ENCODE measurements around the gene NKIRAS1. TPM values are rescaled to one million over a fixed set of nuclear protein-coding genes. Genes with fewer than 3 reads are reported as not detected.
"Not testable (repeated sequence)": the region's sequence is repeated elsewhere in the genome, so short reads cannot be mapped to it uniquely, and the experiment has no call there.

NKIRAS1 gene
- total RNA-seq, 1 donor, result 11.9 TPM

- no peak overlapping the region for H2AFZ ChIP-seq (ENCODE audit: low read length)
- H3K4me1 ChIP-seq (ENCODE audit: insufficient read depth, low read length), result peaks cover 6% of the 10 kb centered on the region
- no peaks in the 10 kb centered on the region for H3K27me3 ChIP-seq (ENCODE audit: insufficient read depth, low read length)
- H3K36me3 ChIP-seq (ENCODE audit: insufficient read depth, low read length), result no peaks in the 10 kb centered on the region
- DNase-seq (ENCODE audit: insufficient read length, low spot score, missing footprints), result no peak
- no peak overlapping the region for H3K4me2 ChIP-seq (ENCODE audit: insufficient read depth, low read length)
- no peak overlapping the region for H3K4me3 ChIP-seq (ENCODE audit: insufficient read depth, low read length)
- peaks cover 17% of the 10 kb centered on the region for H4K20me1 ChIP-seq (ENCODE audit: insufficient read depth, low read length)
- no peak for TF ChIP-seq CTCF (IDR thresholded peaks at IDR 0.05; ENCODE audit: extremely low read depth, low read depth, low read length)
- H3K9me3 ChIP-seq (ENCODE audit: low read depth, low read length), result no peaks in the 10 kb centered on the region
- peaks cover 20% of the 10 kb centered on the region for H3K79me2 ChIP-seq (ENCODE audit: insufficient read depth, low read length)
- no peak overlapping the region for H3K27ac ChIP-seq (ENCODE audit: low read depth, low read length)
Observed at GRCh38 chr3:23882487-23882918, 34.3 kb downstream of the NKIRAS1 start.

- not testable (repeated sequence) for H3K27ac ChIP-seq (ENCODE audit: low read depth, low read length); DNase-seq (ENCODE audit: insufficient read length, low spot score, missing footprints); H3K36me3 ChIP-seq (ENCODE audit: insufficient read depth, low read length); H3K4me3 ChIP-seq (ENCODE audit: insufficient read depth, low read length); H3K9me3 ChIP-seq (ENCODE audit: low read depth, low read length); H3K4me2 ChIP-seq (ENCODE audit: insufficient read depth, low read length); H2AFZ ChIP-seq (ENCODE audit: low read length); H3K27me3 ChIP-seq (ENCODE audit: insufficient read depth, low read length)
- Histone ChIP-seq H3K4me1 (ENCODE audit: insufficient read depth, low read length) (peaks cover 12% of the 10 kb centered on the region), H3K79me2 (ENCODE audit: insufficient read depth, low read length) (peaks cover 20% of the 10 kb centered on the region), H4K20me1 (ENCODE audit: insufficient read depth, low read length) (peaks cover 18% of the 10 kb centered on the region)
Observed at GRCh38 chr3:23881993-23882392, 34.8 kb downstream of the NKIRAS1 start.

- Histone ChIP-seq H3K27ac (ENCODE audit: low read depth, low read length) (no peak overlapping the region), H2AFZ (ENCODE audit: low read length) (no peak overlapping the region), H3K4me1 (ENCODE audit: insufficient read depth, low read length) (peaks cover 20% of the 10 kb centered on the region), H3K27me3 (ENCODE audit: insufficient read depth, low read length) (no peaks in the 10 kb centered on the region), H3K79me2 (ENCODE audit: insufficient read depth, low read length) (peaks cover 25% of the 10 kb centered on the region), H4K20me1 (ENCODE audit: insufficient read depth, low read length) (peaks cover 26% of the 10 kb centered on the region), H3K4me2 (ENCODE audit: insufficient read depth, low read length) (no peak overlapping the region), H3K36me3 (ENCODE audit: insufficient read depth, low read length) (no peaks in the 10 kb centered on the region), H3K9me3 (ENCODE audit: low read depth, low read length) (no peaks in the 10 kb centered on the region), H3K4me3 (ENCODE audit: insufficient read depth, low read length) (no peak overlapping the region)
- no peak for TF ChIP-seq CTCF (IDR thresholded peaks at IDR 0.05; ENCODE audit: extremely low read depth, low read depth, low read length)
- no peak for DNase-seq (ENCODE audit: insufficient read length, low spot score, missing footprints)
Observed at GRCh38 chr3:23880703-23881339, 36.0 kb downstream of the NKIRAS1 start.

- Histone ChIP-seq H4K20me1 (ENCODE audit: insufficient read depth, low read length) (peaks cover 27% of the 10 kb centered on the region), H3K27ac (ENCODE audit: low read depth, low read length) (no peak overlapping the region), H3K9me3 (ENCODE audit: low read depth, low read length) (no peaks in the 10 kb centered on the region), H3K79me2 (ENCODE audit: insufficient read depth, low read length) (peaks cover 31% of the 10 kb centered on the region), H3K4me2 (ENCODE audit: insufficient read depth, low read length) (no peak overlapping the region), H2AFZ (ENCODE audit: low read length) (no peak overlapping the region), H3K27me3 (ENCODE audit: insufficient read depth, low read length) (no peaks in the 10 kb centered on the region), H3K4me3 (ENCODE audit: insufficient read depth, low read length) (no peak overlapping the region), H3K36me3 (ENCODE audit: insufficient read depth, low read length) (no peaks in the 10 kb centered on the region), H3K4me1 (ENCODE audit: insufficient read depth, low read length) (peaks cover 31% of the 10 kb centered on the region)
- no peak for DNase-seq (ENCODE audit: insufficient read length, low spot score, missing footprints)
- TF ChIP-seq CTCF (IDR thresholded peaks at IDR 0.05; ENCODE audit: extremely low read depth, low read depth, low read length), result no peak
Observed at GRCh38 chr3:23879485-23879884, 37.3 kb downstream of the NKIRAS1 start.

All from osteoblast (primary cell).